ENCODE results near the gene IKZF4. TPM values are rescaled to one million over a fixed set of nuclear protein-coding genes. Genes with fewer than 3 reads are reported as not detected.
A peak's percentile ranks its signal among the peaks of the same experiment; 100 is the strongest.

The IKZF4 gene
- total RNA-seq, 1 donor from 2014 or later, result 2.1 TPM

GRCh38 chr12:56007564-56008559 is 13.0 kb upstream of the IKZF4 start:
- no peaks in the 10 kb centered on the region for H4K20me1 ChIP-seq (ENCODE audit: low read depth)
- peak overlapping the region; percentile 69 for H3K4me3 ChIP-seq
- H3K9me3 Mint-ChIP-seq, result no peaks in the 10 kb centered on the region
- peak overlapping the region; percentile 64 for H3K9ac ChIP-seq
- H3K79me2 ChIP-seq (ENCODE audit: low read depth), result no peaks in the 10 kb centered on the region
- H3K27ac Mint-ChIP-seq, result peak overlapping the region; percentile 93
- peak; percentile 96 for DNase-seq (ENCODE audit: low spot score)
- TF ChIP-seq CTCF (IDR thresholded peaks at IDR 0.05) (no peak), EZH2phosphoT487 (IDR thresholded peaks at IDR 0.05) (no peak), EZH2 (IDR thresholded peaks at IDR 0.05) (no peak)
- H3K4me1 ChIP-seq, result peaks cover 4% of the 10 kb centered on the region
- peaks cover 20% of the 10 kb centered on the region for H3F3A ChIP-seq (ENCODE audit: low read depth)
- peak overlapping the region; percentile 90 for H3K4me3 Mint-ChIP-seq
- peak overlapping the region; percentile 55 for H3K27ac ChIP-seq
- H3K36me3 Mint-ChIP-seq, result peaks cover 17% of the 10 kb centered on the region
- H3K9me3 ChIP-seq (ENCODE audit: low read depth), result no peaks in the 10 kb centered on the region
- H2AFZ ChIP-seq (replicated peaks), result peak overlapping the region; percentile 60
- H3K4me1 Mint-ChIP-seq, result peaks cover 14% of the 10 kb centered on the region
- H3K36me3 ChIP-seq, result no peaks in the 10 kb centered on the region
- peaks cover 13% of the 10 kb centered on the region for H3K27me3 Mint-ChIP-seq (ENCODE audit: insufficient read depth, low read depth)
- H3K27me3 ChIP-seq, result no peaks in the 10 kb centered on the region
- peak overlapping the region; percentile 85 for H3K4me2 ChIP-seq

GRCh38 chr12:56010111-56010570 is 10.7 kb upstream of the IKZF4 start:
- Mint-ChIP-seq H3K36me3 (peaks cover 11% of the 10 kb centered on the region), H3K4me3 (peak overlapping the region; percentile 3), H3K27me3 (ENCODE audit: insufficient read depth, low read depth) (peaks cover 12% of the 10 kb centered on the region), H3K4me1 (peaks cover 17% of the 10 kb centered on the region), H3K27ac (no peak overlapping the region), H3K9me3 (no peaks in the 10 kb centered on the region)
- Histone ChIP-seq H3K27me3 (no peaks in the 10 kb centered on the region), H3K9ac (no peak overlapping the region), H3K9me3 (ENCODE audit: low read depth) (no peaks in the 10 kb centered on the region), H3K4me2 (no peak overlapping the region), H3K4me1 (peaks cover 4% of the 10 kb centered on the region), H3K79me2 (ENCODE audit: low read depth) (no peaks in the 10 kb centered on the region), H3K4me3 (no peak overlapping the region), H3K36me3 (no peaks in the 10 kb centered on the region), H3F3A (ENCODE audit: low read depth) (peaks cover 19% of the 10 kb centered on the region), H4K20me1 (ENCODE audit: low read depth) (no peaks in the 10 kb centered on the region), H2AFZ (replicated peaks) (no peak overlapping the region), H3K27ac (no peak overlapping the region)
- TF ChIP-seq EZH2phosphoT487 (IDR thresholded peaks at IDR 0.05), result no peak
- no peak for TF ChIP-seq EZH2 (IDR thresholded peaks at IDR 0.05)
- TF ChIP-seq CTCF (IDR thresholded peaks at IDR 0.05), result no peak
- no peak for DNase-seq (ENCODE audit: low spot score)

- no peak overlapping the region for H3K9ac ChIP-seq
- H3F3A ChIP-seq (ENCODE audit: low read depth), result peaks cover 13% of the 10 kb centered on the region
- H3K4me1 Mint-ChIP-seq, result peaks cover 17% of the 10 kb centered on the region
- H3K9me3 ChIP-seq (ENCODE audit: low read depth), result no peaks in the 10 kb centered on the region
- no peaks in the 10 kb centered on the region for H3K9me3 Mint-ChIP-seq
- H3K27me3 Mint-ChIP-seq (ENCODE audit: insufficient read depth, low read depth), result peaks cover 7% of the 10 kb centered on the region
- no peaks in the 10 kb centered on the region for H3K27me3 ChIP-seq
- no peaks in the 10 kb centered on the region for H4K20me1 ChIP-seq (ENCODE audit: low read depth)
- H3K27ac ChIP-seq, result no peak overlapping the region
- H3K79me2 ChIP-seq (ENCODE audit: low read depth), result no peaks in the 10 kb centered on the region
- H3K36me3 ChIP-seq, result no peaks in the 10 kb centered on the region
- DNase-seq (ENCODE audit: low spot score), result no peak
- H3K36me3 Mint-ChIP-seq, result peaks cover 8% of the 10 kb centered on the region
- no peak overlapping the region for H3K27ac Mint-ChIP-seq
- peaks cover 4% of the 10 kb centered on the region for H3K4me1 ChIP-seq
- TF ChIP-seq EZH2 (IDR thresholded peaks at IDR 0.05) (no peak), EZH2phosphoT487 (IDR thresholded peaks at IDR 0.05) (no peak), CTCF (IDR thresholded peaks at IDR 0.05) (no peak)
- no peak overlapping the region for H3K4me3 ChIP-seq
- no peak overlapping the region for H3K4me3 Mint-ChIP-seq
- no peak overlapping the region for H2AFZ ChIP-seq (replicated peaks)
- H3K4me2 ChIP-seq, result no peak overlapping the region
Observed at GRCh38 chr12:56011509-56012090, 9.2 kb upstream of the IKZF4 start.

Data from neural progenitor cell (in vitro differentiated cells).